Measurements from ENCODE around the gene FADD. TPM values are rescaled to one million over a fixed set of nuclear protein-coding genes. Genes with fewer than 3 reads are reported as not detected.

Gene FADD
- total and polyA plus RNA-seq, 11 donors: 8.5 to 24.4 (median 10.2) TPM

GRCh38 chr11:70182266-70182665 lies 20.8 kb upstream of the FADD start:
- WGBS, 4 donors: 90 to 94% (median 92%) methylated on average over 15 to 18 of the region's 18 CpGs
- Histone ChIP-seq H3K4me1 (no peaks in the 10 kb centered on the region), H3K36me3 (peaks cover 0 to 57% (median 0%) of the 10 kb centered on the region in 9 donors), H3K27me3 (no peaks in the 10 kb centered on the region), H3K4me3 (no peak overlapping the region), H3K27ac (no peak overlapping the region), H3K9me3 (no peaks in the 10 kb centered on the region)
- DNase-seq (no peak), ATAC-seq (no peak)
- TF ChIP-seq POLR2A (IDR thresholded peaks at IDR 0.05): no peak
- TF ChIP-seq, protein P1, sequence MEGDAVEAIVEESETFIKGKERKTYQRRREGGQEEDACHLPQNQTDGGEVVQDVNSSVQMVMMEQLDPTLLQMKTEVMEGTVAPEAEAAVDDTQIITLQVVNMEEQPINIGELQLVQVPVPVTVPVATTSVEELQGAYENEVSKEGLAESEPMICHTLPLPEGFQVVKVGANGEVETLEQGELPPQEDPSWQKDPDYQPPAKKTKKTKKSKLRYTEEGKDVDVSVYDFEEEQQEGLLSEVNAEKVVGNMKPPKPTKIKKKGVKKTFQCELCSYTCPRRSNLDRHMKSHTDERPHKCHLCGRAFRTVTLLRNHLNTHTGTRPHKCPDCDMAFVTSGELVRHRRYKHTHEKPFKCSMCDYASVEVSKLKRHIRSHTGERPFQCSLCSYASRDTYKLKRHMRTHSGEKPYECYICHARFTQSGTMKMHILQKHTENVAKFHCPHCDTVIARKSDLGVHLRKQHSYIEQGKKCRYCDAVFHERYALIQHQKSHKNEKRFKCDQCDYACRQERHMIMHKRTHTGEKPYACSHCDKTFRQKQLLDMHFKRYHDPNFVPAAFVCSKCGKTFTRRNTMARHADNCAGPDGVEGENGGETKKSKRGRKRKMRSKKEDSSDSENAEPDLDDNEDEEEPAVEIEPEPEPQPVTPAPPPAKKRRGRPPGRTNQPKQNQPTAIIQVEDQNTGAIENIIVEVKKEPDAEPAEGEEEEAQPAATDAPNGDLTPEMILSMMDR (IDR thresholded peaks at IDR 0.05): no peak
- intact Hi-C loops (cut with DNase I): no loop called here

DNA sequence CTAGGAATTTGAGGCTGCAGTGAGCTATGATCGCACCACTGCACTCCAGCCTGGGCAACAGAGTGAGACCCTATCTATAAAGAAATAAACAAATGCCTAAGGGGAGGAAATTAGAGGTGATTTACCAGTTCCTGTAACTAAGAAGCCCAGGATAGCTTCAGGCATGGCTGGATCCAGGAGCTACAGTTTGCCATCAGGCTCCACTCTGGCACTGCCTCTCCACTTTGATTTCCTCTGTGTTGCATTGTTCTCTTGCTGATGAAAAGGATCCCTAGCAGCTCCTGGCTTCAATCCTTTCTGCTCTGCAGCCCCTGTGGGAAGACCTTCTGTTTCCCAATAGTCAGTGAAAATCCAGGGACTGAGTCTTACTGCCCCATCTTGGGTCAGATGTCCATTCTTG lies 20.1 kb upstream of the FADD start:
- TF ChIP-seq POLR2A (IDR thresholded peaks at IDR 0.05): no peak
- TF ChIP-seq, protein P1 (IDR thresholded peaks at IDR 0.05): no peak
- H3K9me3 ChIP-seq: no peaks in the 10 kb centered on the region
- DNase-seq (no peak), ATAC-seq (no peak)
- WGBS, 4 donors: 89 to 100% (median 99%) methylated on average over 1 of the region's 1 CpG
- no peak overlapping the region for H3K4me3 ChIP-seq
- no peaks in the 10 kb centered on the region for H3K4me1 ChIP-seq
- H3K27me3 ChIP-seq: no peaks in the 10 kb centered on the region
- H3K27ac ChIP-seq: no peak overlapping the region
- H3K36me3 ChIP-seq: peaks cover 0 to 62% (median 0%) of the 10 kb centered on the region in 9 donors
- intact Hi-C loops (cut with DNase I): no loop called here

GRCh38 chr11:70183483-70184176 lies 19.5 kb upstream of the FADD start:
- H3K9me3 ChIP-seq: no peaks in the 10 kb centered on the region
- ATAC-seq (no peak), DNase-seq (no peak)
- no peaks in the 10 kb centered on the region for H3K27me3 ChIP-seq
- intact Hi-C loops (cut with DNase I): no loop called here
- no peaks in the 10 kb centered on the region for H3K4me1 ChIP-seq
- TF ChIP-seq, protein P1 (IDR thresholded peaks at IDR 0.05): no peak
- no peak for TF ChIP-seq POLR2A (IDR thresholded peaks at IDR 0.05)
- 83 to 94% (median 88%) methylated on average over 9 to 11 of the region's 11 CpGs for WGBS, 4 donors
- H3K4me3 ChIP-seq: no peak overlapping the region
- no peak overlapping the region for H3K27ac ChIP-seq
- H3K36me3 ChIP-seq: peaks cover 0 to 68% (median 0%) of the 10 kb centered on the region in 9 donors

DNA sequence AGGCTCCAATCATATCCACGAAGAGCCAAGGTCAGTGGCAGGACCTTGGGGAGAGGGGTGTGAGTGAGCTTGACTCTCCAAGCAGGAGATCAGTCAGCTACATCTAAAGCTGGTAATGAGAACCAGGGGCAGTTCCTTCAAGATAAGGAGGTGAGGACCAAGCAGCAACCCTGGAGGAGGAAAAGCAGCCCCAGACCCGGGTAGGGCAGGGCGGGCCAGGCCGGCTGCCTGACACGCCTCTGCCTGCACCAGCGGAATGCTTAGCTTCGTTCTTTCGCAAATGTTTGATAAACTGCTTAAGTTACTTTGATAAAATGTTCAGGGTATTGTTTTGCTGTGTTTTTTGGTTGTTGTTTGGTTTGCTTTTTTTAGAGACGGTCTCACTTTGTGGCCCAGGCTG lies 18.7 kb upstream of the FADD start:
- H3K36me3 ChIP-seq: peaks cover 0 to 64% (median 0%) of the 10 kb centered on the region in 9 donors
- 82 to 87% (median 85%) methylated on average over 9 of the region's 9 CpGs for WGBS, 4 donors
- TF ChIP-seq, protein P1 (IDR thresholded peaks at IDR 0.05): no peak
- no peak for TF ChIP-seq POLR2A (IDR thresholded peaks at IDR 0.05)

More for the DNA sequence above, 18.7 kb upstream of the FADD start:
- Histone ChIP-seq H3K9me3 (no peaks in the 10 kb centered on the region), H3K27ac (no peak overlapping the region), H3K27me3 (no peaks in the 10 kb centered on the region), H3K4me3 (no peak overlapping the region), H3K4me1 (no peaks in the 10 kb centered on the region)
- intact Hi-C loops (cut with DNase I): no loop called here
- no peak for DNase-seq
- no peak for ATAC-seq
